ENCODE data around the gene ITSN1. TPM values are rescaled to one million over a fixed set of nuclear protein-coding genes. Genes with fewer than 3 reads are reported as not detected.

Gene ITSN1
- total and polyA plus RNA-seq, 5 donors, result 32.8 to 83.6 (median 64.4) TPM

- DNase-seq (no peak), ATAC-seq (no peak)
- 68% methylated on average over 2 of the region's 2 CpGs for WGBS
- H3K4me1 ChIP-seq (ENCODE audit: control insufficient read depth, insufficient read depth, low read length), result no peaks in the 10 kb centered on the region
- intact Hi-C loops (cut with DNase I), result loop anchor here in 1 of 4 donors (10.0 kb wide), 1 partner anchor 85 kb away; the partner anchor contains the start of genes CRYZL1 and ITSN1
- no peak overlapping the region for H3K27ac ChIP-seq (ENCODE audit: low read length)
- no peaks in the 10 kb centered on the region for H3K9me3 ChIP-seq (ENCODE audit: control insufficient read depth, low read length)
- H3K4me3 ChIP-seq (ENCODE audit: low read length), result no peak overlapping the region
- no peaks in the 10 kb centered on the region for H3K27me3 ChIP-seq (ENCODE audit: control insufficient read depth, insufficient read depth)
Observed at GRCh38 chr21:33729641-33730040, 87.3 kb downstream of the ITSN1 start.

DNA sequence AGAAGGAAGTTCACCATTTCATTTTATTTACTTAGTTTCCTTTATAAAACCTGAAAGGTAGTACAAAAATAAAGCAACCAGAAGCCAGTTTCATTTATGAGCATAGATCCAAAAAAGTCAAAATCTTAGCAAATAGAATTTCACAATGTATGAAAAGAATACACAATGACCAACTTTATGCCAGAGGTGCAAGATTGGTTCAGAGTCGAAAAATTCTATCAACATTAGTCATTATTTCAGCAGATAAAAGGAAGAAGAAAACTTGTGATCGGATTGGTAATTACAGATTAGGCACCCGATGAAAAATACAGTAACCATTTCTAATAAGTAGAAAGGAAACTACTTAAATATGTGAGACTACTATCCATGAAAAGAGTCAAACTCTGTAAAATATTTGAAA, 89.1 kb downstream of the ITSN1 start:
- H3K4me1 ChIP-seq (ENCODE audit: control insufficient read depth, insufficient read depth, low read length), result no peaks in the 10 kb centered on the region
- no peak overlapping the region for H3K4me3 ChIP-seq (ENCODE audit: low read length)
- 84% methylated on average over 3 of the region's 3 CpGs for WGBS
- intact Hi-C loops (cut with DNase I), result loop anchor here in 1 of 4 donors (10.0 kb wide), 1 partner anchor 87 kb away; the partner anchor contains the start of genes CRYZL1 and ITSN1
- H3K27ac ChIP-seq (ENCODE audit: low read length), result no peak overlapping the region
- no peak for DNase-seq
- ATAC-seq, result no peak
- no peaks in the 10 kb centered on the region for H3K9me3 ChIP-seq (ENCODE audit: control insufficient read depth, low read length)
- no peaks in the 10 kb centered on the region for H3K27me3 ChIP-seq (ENCODE audit: control insufficient read depth, insufficient read depth)

DNA sequence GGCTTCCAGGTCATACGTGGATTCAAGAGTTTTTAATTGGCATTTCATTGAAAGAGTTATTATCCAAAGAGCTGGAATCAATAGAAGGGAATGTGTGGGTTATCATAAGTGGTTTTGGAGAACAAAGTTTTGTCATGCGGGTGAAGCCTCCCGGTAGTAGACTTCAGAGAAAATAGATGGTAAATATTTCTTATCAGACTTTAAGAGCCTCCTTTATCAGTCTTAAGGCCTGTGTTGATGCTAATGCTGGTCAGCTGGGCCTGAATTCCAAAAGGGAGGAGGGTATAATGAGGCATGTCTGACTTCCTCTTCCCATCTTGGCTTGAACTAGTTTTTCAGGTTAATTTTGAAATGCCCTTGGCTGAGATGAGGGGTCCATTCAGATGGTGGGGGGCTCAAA, 89.7 kb downstream of the ITSN1 start:
- Histone ChIP-seq H3K4me3 (ENCODE audit: low read length) (no peak overlapping the region), H3K4me1 (ENCODE audit: control insufficient read depth, insufficient read depth, low read length) (no peaks in the 10 kb centered on the region), H3K9me3 (ENCODE audit: control insufficient read depth, low read length) (no peaks in the 10 kb centered on the region), H3K27me3 (ENCODE audit: control insufficient read depth, insufficient read depth) (no peaks in the 10 kb centered on the region), H3K27ac (ENCODE audit: low read length) (no peak overlapping the region)
- 71% methylated on average over 3 of the region's 3 CpGs for WGBS
- ATAC-seq (no peak), DNase-seq (no peak)
- intact Hi-C loops (cut with DNase I), result loop anchor here in 1 of 4 donors (10.0 kb wide), 1 partner anchor 87 kb away; the partner anchor contains the start of genes CRYZL1 and ITSN1

DNA sequence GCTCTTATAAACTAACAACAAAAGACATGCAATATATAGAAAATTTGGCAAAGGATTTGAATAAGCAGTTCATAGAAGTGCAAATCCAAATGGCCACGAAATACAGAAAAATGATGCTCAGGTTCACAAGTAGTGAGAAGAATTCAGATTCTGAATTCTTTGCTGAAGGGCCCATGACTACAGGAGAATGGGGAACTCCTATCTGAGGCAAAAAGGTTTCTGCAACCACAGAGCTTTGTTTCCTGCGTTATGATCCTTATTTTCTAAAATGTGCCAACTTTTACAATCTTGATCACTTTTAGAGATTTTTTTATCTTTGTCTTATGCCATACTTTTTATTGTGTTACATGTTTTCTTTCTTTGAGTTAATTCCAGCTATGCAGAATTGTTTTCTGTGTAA, 91.3 kb downstream of the ITSN1 start:
- Histone ChIP-seq H3K27ac (ENCODE audit: low read length) (no peak overlapping the region), H3K27me3 (ENCODE audit: control insufficient read depth, insufficient read depth) (no peaks in the 10 kb centered on the region), H3K9me3 (ENCODE audit: control insufficient read depth, low read length) (no peaks in the 10 kb centered on the region), H3K4me1 (ENCODE audit: control insufficient read depth, insufficient read depth, low read length) (no peaks in the 10 kb centered on the region), H3K4me3 (ENCODE audit: low read length) (no peak overlapping the region)
- WGBS, result 85% methylated on average over 2 of the region's 2 CpGs
- ATAC-seq (no peak), DNase-seq (no peak)
- intact Hi-C loops (cut with DNase I), result loop anchor here in 1 of 4 donors (10.0 kb wide), 1 partner anchor 89 kb away; the partner anchor contains the start of genes CRYZL1 and ITSN1

GRCh38 chr21:33734291-33734690, 92.0 kb downstream of the ITSN1 start:
- Histone ChIP-seq H3K27ac (ENCODE audit: low read length) (no peak overlapping the region), H3K27me3 (ENCODE audit: control insufficient read depth, insufficient read depth) (no peaks in the 10 kb centered on the region), H3K4me1 (ENCODE audit: control insufficient read depth, insufficient read depth, low read length) (no peaks in the 10 kb centered on the region), H3K9me3 (ENCODE audit: control insufficient read depth, low read length) (no peaks in the 10 kb centered on the region), H3K4me3 (ENCODE audit: low read length) (no peak overlapping the region)
- ATAC-seq (no peak), DNase-seq (no peak)
- intact Hi-C loops (cut with DNase I), result loop anchor here in 1 of 4 donors (10.0 kb wide), 1 partner anchor 89 kb away; the partner anchor contains the start of genes CRYZL1 and ITSN1
- 86% methylated on average over 3 of the region's 3 CpGs for WGBS

GRCh38 chr21:33734818-33735217, 92.5 kb downstream of the ITSN1 start:
- Histone ChIP-seq H3K4me3 (ENCODE audit: low read length) (no peak overlapping the region), H3K27ac (ENCODE audit: low read length) (no peak overlapping the region), H3K4me1 (ENCODE audit: control insufficient read depth, insufficient read depth, low read length) (peaks cover 2% of the 10 kb centered on the region), H3K27me3 (ENCODE audit: control insufficient read depth, insufficient read depth) (no peaks in the 10 kb centered on the region), H3K9me3 (ENCODE audit: control insufficient read depth, low read length) (no peaks in the 10 kb centered on the region)
- no peak for DNase-seq
- no peak for ATAC-seq
- 68% methylated on average over 2 of the region's 2 CpGs for WGBS
- intact Hi-C loops (cut with DNase I), result loop anchor here in 1 of 4 donors (10.0 kb wide), 1 partner anchor 90 kb away; the partner anchor contains the start of genes CRYZL1 and ITSN1

DNA sequence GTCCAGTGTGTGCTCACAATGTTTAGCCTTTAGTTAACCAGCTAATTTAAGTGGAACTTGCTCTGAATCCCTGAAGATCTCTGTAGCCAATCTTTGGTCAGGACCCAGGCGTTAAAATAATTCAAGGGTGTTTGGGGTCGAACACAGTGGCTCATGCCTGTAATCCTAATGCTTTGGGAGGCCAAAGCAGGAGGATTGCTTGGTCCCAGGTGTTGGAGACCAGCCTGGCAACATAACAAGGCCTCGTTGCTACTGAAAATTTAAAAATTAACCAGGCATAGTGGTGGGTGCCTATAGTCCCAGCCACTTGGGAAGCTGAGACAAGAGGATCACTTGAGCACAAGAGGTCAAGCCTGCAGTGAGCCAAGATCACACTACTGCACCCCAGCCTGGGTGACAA, 94.3 kb downstream of the ITSN1 start:
- no peaks in the 10 kb centered on the region for H3K27me3 ChIP-seq (ENCODE audit: control insufficient read depth, insufficient read depth)
- H3K4me1 ChIP-seq (ENCODE audit: control insufficient read depth, insufficient read depth, low read length), result peaks cover 2% of the 10 kb centered on the region
- H3K4me3 ChIP-seq (ENCODE audit: low read length), result no peak overlapping the region
- ATAC-seq (no peak), DNase-seq (no peak)
- WGBS, result 82% methylated on average over 3 of the region's 3 CpGs
- no peaks in the 10 kb centered on the region for H3K9me3 ChIP-seq (ENCODE audit: control insufficient read depth, low read length)
- H3K27ac ChIP-seq (ENCODE audit: low read length), result no peak overlapping the region
- intact Hi-C loops (cut with DNase I), result loop anchor here in 1 of 4 donors (10.0 kb wide), 1 partner anchor 92 kb away; the partner anchor contains the start of genes CRYZL1 and ITSN1

DNA sequence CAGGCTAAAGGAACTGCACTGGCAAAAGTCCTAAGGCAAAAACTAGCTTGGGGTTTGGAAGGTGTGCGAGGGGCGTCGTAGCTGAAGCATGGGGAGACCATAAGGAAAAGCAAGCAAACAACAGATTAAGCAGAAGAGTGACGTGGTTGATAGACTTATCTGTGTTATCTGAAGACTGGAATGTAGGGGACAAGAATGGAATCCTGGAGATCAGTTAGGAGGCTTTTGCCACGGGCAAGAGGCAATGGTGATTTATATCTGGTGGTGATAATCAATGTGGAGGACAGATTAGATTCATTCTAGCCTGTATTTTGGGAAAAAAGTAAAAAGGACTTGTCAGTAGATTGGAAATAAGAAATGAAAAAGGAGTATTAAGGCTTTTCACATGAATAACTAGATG, 97.4 kb downstream of the ITSN1 start:
- no peak for DNase-seq
- intact Hi-C loops (cut with DNase I), result loop anchor here in 1 of 4 donors (10.0 kb wide), 1 partner anchor 95 kb away; the partner anchor contains the start of genes CRYZL1 and ITSN1
- Histone ChIP-seq H3K4me3 (ENCODE audit: low read length) (no peak overlapping the region), H3K4me1 (ENCODE audit: control insufficient read depth, insufficient read depth, low read length) (peaks cover 2% of the 10 kb centered on the region), H3K27me3 (ENCODE audit: control insufficient read depth, insufficient read depth) (no peaks in the 10 kb centered on the region), H3K9me3 (ENCODE audit: control insufficient read depth, low read length) (no peaks in the 10 kb centered on the region), H3K27ac (ENCODE audit: low read length) (no peak overlapping the region)
- ATAC-seq, result no peak
- 74% methylated on average over 5 of the region's 5 CpGs for WGBS

DNA sequence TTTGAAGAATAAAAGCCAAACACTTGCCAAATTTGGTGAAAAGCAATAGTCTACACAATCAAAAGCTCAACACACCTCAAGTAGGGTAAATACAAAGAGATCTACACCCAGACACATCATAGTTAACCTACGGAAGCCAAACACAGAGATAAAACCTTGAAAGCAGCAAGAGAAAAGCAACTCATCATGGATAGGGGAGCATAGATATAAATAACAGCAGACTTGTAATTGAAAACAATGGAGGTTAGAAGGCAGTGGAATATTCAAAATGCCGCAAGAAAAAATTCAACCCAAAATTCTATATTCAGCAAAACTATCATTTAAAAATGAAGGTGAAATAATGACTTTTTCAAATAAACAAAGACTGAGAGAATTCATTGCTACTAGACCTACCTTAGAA, 105.1 kb downstream of the ITSN1 start:
- Histone ChIP-seq H3K9me3 (ENCODE audit: control insufficient read depth, low read length) (no peaks in the 10 kb centered on the region), H3K4me1 (ENCODE audit: control insufficient read depth, insufficient read depth, low read length) (peaks cover 3% of the 10 kb centered on the region), H3K27me3 (ENCODE audit: control insufficient read depth, insufficient read depth) (no peaks in the 10 kb centered on the region), H3K27ac (ENCODE audit: low read length) (no peak overlapping the region), H3K4me3 (ENCODE audit: low read length) (no peak overlapping the region)
- WGBS, result 99% methylated on average over 2 of the region's 2 CpGs
- DNase-seq (no peak), ATAC-seq (no peak)
- intact Hi-C loops (cut with DNase I), result no loop called here

DNA sequence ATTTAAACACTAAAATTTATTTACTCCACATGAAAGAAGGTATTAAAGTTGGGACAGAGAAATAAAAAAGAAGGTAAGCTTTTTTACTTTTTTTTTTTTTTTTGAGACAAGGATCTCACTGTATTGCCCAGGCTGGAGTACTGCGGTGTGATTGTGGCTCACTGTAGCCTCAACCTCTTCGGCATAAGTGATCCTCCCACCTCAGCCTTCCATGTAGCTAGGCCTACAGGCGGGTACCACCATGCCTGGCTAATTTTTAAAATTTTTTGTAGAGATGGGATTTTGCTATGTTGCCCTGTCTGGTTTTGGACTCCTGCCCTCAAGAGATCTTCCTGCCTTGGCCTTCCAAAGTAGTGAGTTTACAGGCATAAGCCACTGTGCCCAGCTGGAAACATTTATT, 106.6 kb downstream of the ITSN1 start:
- WGBS, result 98% methylated on average over 3 of the region's 3 CpGs
- Histone ChIP-seq H3K4me3 (ENCODE audit: low read length) (no peak overlapping the region), H3K4me1 (ENCODE audit: control insufficient read depth, insufficient read depth, low read length) (peaks cover 3% of the 10 kb centered on the region), H3K27me3 (ENCODE audit: control insufficient read depth, insufficient read depth) (no peaks in the 10 kb centered on the region), H3K27ac (ENCODE audit: low read length) (no peak overlapping the region), H3K9me3 (ENCODE audit: control insufficient read depth, low read length) (no peaks in the 10 kb centered on the region)
- intact Hi-C loops (cut with DNase I), result no loop called here
- no peak for DNase-seq
- peak in 1 of 2 donors; percentile 21 for ATAC-seq

DNA sequence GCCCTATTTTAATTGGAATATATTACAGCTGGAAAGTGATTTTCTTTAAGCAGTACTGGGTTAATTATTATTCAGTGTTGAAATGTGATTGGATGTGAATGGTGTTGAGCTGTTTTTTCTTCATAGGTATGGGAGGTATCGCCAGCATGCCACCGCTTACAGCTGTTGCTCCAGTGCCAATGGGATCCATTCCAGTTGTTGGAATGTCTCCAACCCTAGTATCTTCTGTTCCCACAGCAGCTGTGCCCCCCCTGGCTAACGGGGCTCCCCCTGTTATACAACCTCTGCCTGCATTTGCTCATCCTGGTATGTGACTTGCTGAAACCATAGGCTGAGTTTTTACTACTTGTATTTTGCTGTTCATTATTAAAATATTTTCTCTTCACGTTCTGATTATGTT, 107.7 kb downstream of the ITSN1 start:
- intact Hi-C loops (cut with DNase I), result loop anchor here in 1 of 4 donors (10.0 kb wide), 1 partner anchor 95 kb away; no protein-coding TSS in a partner anchor
- ATAC-seq (peak; percentile 43 to 56), DNase-seq (peak in 2 of 3 donors; percentile 63 to 67)
- 35% methylated on average over 4 of the region's 4 CpGs for WGBS
- H3K27me3 ChIP-seq (ENCODE audit: control insufficient read depth, insufficient read depth), result no peaks in the 10 kb centered on the region
- H3K4me1 ChIP-seq (ENCODE audit: control insufficient read depth, insufficient read depth, low read length), result peaks cover 3% of the 10 kb centered on the region
- H3K27ac ChIP-seq (ENCODE audit: low read length), result no peak overlapping the region
- H3K9me3 ChIP-seq (ENCODE audit: control insufficient read depth, low read length), result no peaks in the 10 kb centered on the region
- H3K4me3 ChIP-seq (ENCODE audit: low read length), result no peak overlapping the region

All from right cardiac atrium (tissue), 5 donors.